ENCODE measurements around the gene C4orf50.

DNA sequence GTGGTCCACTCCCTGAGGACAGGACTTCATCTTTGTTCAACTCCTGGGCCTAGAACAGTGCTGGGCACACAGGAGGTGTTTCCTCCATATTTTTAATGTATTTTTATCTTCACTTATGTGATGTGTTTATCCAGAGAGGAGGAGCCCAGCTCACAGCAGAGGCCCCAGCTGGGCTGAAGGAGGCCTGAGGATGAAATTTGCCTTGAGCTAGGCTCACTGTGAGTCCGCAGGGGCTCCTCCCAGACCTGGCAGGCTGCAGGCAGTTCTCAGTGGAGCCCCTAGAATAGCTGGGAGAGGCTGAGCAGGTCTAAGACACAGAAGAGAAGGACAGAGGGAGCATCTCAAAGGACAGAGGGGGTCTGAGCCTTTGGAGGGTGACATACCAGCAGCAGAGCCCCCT is 26.8 kb downstream of the C4orf50 start:
- TF ChIP-seq, protein P1, sequence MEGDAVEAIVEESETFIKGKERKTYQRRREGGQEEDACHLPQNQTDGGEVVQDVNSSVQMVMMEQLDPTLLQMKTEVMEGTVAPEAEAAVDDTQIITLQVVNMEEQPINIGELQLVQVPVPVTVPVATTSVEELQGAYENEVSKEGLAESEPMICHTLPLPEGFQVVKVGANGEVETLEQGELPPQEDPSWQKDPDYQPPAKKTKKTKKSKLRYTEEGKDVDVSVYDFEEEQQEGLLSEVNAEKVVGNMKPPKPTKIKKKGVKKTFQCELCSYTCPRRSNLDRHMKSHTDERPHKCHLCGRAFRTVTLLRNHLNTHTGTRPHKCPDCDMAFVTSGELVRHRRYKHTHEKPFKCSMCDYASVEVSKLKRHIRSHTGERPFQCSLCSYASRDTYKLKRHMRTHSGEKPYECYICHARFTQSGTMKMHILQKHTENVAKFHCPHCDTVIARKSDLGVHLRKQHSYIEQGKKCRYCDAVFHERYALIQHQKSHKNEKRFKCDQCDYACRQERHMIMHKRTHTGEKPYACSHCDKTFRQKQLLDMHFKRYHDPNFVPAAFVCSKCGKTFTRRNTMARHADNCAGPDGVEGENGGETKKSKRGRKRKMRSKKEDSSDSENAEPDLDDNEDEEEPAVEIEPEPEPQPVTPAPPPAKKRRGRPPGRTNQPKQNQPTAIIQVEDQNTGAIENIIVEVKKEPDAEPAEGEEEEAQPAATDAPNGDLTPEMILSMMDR (IDR thresholded peaks at IDR 0.05; ENCODE audit: insufficient read depth, low read length, poor library complexity, severe bottlenecking), result no peak
- TF ChIP-seq EZH2phosphoT487 (conservative IDR thresholded peaks at IDR 0.05; ENCODE audit: low read length), result no peak

All from SU-DHL-6 (cell line).